ENCODE data around the gene SH2D7.
A peak's percentile ranks its signal among the peaks of the same experiment; 100 is the strongest.

SH2D7 gene

DNA sequence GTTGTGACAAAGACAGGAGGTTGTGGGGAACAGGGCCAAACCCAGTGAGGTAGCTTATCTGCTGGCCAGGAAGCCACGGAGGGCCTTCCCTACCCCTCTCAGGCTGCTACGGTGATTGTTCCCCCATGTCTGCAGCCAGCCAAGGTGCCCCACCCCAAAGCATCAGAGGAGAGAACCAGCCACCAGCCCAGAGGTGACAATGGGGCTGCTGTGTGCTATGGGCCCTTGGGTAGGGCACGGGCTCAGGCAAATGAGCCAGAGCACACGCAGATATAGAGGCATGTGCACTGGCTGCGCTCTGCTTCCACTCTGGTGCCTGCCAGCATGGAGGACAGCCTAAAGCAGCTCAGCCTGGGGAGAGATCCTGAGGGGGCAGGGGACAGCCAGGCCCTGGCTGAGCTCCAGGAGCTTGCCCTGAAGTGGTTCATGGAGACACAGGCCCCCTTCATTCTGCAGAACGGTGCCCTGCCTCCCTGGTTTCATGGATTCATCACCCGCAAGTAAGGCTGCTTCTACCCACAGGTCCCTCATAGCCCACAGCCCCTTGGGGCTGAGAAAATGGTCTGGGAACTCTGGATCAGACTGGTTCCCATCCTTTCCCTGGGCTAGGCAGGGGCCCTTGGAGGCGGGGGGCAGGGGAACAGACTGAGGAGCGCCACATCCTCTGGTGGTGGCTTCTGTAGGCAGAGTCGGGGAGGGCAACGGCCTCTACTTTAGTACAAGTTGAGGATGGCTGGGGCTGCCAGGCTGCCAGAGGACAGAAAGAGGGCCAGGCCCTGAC is at the start of gene SH2D7:
Gene SH2D7 (plus strand): TSS at position 301 of the 781 bp plus-strand sequence. CDS start 24 bp downstream, at position 325.
- no peak for DNase-seq

DNA sequence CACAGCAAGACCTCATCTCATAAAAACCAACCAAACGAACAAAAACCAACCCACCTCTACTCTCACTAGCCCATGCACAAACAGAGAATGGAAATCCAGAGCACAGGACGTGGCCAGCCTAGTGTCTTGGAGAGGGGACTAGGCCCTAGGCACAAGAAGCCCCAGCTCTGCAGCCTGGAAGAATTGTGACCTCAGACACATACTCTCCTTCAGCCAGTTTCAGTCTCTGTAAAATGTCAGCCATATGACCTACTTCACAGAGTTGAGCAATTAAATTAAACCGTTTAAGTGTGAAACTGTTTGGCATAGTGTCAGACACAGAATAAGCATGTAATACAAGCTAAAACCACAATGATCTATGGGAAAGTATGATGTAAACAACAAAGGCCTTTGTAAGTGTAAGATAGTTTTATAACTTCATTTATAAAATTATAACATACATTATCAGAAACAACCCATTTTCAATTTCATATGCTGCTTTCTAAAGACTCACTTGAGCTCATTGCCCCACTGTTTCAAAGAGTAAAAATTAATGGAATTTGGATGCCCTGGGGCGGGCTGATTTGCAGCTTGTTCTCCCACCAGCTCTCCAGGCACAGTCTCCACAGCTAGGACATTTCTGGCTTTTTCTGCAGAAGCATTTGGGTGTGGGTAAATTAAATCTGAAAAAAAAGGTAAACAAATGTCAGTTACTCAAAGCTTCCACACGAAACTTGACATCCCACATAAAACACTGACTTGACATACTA is 47.8 kb upstream of the SH2D7 start:
- DNase-seq = no peak

DNA sequence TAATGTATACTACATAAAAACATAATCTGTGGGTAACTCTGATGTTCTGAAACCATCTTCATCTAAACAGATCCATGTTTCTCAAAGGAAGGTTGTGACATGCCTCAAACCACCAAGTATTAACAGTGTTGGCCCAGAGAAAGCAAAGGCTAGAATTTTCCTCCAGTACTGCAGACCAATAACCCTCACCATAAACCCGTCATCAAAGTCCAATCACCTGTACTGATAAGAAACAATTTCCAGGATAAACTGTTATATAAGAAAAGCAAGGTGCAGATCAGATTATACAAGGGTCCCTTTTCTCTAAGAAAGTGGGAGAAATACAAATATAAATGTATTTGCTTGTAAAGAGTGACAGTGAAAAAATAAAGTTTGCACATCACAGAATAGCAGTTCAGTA is 47.2 kb upstream of the SH2D7 start:
- DNase-seq = no peak

DNA sequence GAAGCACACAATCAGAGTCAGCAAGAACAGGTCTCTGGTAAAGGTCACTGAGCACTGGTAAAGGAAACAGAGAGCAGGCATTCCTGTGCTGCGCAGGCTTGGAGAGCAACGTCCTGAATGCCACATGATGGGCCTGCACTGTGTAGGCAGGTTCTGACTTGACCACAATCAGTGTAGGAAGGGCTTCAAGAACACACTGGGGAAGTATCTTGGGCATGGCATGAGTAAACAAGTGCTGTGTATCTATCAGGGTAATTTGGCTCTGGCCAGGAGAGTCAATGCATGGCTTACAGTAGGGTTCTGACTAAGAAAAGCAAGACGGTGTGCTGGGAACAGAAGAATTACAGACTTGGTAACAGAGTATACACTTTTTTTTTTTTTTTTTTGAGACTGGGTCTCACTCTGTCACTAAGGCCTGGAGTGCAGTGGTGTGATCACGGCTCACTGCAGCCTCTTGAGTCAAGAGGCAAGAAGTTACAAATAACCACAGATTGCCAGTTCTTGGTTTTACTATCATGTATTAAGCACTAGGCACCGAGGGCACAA is 45.5 kb upstream of the SH2D7 start:
- DNase-seq = no peak

DNA sequence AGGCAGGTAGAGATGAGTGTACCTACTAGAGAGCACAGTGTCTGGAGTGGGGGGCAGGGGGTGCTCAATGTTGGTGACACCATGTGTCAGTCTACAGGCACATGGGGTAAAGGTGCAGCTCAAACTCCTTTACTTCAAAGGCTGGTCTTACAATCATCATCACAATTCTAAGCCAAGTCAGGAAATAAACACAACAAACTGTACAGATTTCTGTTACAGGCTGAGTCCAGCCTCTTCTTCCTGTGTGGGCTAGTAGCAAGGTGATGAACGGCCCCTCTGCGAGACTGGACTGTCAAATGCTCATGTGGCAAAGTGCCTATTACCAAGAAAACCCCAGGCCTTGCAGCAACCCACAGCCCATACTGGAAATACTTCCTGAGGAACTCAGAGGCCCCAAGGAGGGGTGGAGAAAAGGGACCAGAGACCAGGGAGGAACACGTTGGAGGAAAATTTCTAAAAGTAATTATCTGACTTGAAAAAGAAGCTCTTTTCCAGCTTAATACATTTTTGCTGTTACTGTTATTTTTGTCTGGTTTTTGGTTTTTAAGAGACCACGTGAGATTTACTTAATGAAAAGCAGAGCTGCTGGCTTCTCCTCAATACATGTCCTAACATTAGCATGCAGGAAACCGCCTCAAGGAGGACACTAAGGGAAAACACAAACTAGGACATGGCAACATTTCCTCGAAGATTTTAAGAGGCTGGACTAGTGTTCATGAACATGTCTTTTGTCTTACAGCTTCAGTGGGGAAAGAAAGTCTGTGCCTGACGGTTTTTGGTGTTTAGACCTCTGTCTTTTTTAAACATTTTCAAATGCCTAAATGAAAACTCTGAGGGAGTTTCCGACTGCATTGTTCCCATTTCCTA is 44.4 kb upstream of the SH2D7 start:
- no peak for DNase-seq

DNA sequence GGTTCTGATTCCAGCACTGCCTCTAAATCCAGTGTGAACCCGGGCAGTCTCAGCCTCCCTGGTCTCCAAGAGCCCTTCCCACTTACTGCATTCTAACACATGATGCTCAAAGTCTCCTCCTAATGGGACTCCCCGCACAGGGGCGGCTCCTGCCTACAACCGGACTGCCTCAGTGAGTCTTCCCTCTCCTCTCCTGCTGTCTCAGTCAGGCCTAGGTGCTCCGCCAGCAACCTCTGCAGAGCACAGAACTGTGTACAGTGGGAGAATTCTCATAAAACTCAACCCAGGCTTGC is 43.8 kb upstream of the SH2D7 start:
- DNase-seq = no peak

DNA sequence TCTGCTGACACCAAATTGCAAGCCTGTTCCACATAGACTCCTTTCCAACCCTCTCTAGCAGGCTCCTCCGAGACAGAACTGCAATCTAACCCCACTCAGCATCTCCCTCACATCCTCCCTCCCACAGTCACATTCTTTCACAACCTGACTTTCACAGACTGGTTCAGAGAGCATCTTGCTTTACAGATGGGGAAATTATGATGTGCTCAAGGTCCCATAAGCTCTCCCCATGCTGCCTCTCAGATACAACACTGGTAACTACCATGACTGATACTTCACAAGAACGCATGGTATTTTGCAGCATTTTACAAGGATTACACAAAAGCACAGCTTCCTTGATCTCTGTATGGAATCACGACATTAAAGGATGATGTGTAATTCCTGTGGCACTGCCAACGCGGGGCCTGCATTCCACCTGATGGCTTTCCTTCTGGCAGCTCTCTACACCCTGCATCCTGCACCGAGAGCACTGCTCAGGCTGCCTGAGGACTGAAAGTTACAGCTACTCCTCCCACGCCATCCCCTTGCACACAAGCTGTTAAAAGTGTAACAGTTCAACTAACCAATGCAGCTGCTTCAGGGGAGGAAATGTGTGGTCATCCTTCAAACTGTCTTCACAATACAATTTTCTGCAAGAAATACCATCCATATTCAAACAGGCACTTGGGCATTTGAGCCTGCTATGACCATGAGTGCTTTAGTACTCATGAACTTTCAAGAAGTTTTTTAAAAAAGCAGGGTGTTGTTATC is 42.5 kb upstream of the SH2D7 start:
- no peak for DNase-seq

DNA sequence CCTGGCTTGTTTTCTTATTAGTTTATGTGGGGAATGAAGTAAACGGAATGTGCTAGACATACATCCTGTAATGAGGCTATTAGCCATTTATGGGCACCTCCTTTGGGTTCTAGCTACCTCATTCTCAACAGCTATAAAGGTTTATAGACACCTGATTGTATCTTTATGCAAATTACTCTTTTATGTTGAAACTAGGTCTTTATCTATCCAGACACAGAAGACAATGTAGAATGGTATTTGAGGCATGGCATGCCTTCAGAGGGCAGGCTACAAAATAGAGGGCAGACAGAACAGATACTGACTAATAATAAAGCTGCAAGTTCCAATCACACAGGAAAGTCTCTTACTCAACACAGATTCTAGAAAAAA is 41.9 kb upstream of the SH2D7 start:
- DNase-seq = no peak

DNA sequence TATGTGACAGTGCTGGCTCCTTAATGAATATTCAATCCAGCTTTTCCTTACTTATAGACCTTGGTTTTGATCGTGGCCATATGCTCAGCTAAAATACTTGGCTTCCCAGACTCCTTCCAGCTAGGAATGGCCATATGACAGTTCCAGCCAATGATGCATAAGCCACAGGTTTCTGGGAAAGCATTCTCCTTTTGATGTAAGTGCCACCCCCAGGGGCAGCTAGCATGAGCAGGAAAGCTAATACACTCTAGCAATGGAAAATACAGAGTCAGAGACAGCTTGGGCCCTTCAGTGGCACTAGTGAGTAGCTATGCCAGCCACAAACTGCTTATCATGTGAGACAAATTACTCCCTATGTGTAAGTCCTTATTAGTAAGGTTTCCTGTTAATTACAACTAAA is 41.5 kb upstream of the SH2D7 start:
- DNase-seq = no peak

DNA sequence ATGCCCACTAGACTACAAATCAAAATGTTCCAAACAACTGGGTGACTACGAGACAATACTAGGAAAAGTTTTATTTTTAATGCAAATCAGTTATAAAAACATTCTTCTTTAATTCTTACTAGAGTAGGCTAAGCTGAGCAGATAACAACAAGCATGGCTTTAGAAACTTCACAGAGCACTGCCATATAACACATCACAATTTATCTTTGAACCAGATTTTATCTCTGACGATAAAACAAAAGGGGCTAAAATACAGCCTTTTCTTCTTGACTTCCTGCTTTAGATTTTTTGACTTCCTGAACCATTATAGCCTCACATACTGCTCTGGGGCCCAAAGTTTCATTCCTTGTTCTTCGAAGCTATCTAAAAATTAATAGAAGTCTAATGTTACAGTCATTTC is 40.8 kb upstream of the SH2D7 start:
- no peak for DNase-seq

DNA sequence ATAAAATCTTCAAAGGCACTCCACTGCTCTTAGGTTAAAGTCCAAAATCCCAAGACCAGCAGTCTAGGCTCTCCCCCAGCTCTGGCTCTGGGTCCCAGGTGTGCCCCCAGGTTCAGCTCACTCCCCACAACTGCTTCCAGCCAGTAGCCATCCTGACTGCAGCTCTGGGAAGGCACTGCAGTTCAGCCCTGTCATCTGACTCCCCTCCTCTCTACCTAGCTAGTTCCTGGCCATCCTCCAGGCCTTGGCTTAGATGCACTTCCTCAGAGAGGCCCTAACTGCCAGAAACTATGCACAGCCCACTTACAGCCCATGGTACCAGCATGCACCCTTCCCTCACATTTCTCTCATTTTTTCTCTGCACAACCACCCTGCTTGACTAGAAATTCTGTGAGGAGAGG is 40.4 kb upstream of the SH2D7 start:
- no peak for DNase-seq

DNA sequence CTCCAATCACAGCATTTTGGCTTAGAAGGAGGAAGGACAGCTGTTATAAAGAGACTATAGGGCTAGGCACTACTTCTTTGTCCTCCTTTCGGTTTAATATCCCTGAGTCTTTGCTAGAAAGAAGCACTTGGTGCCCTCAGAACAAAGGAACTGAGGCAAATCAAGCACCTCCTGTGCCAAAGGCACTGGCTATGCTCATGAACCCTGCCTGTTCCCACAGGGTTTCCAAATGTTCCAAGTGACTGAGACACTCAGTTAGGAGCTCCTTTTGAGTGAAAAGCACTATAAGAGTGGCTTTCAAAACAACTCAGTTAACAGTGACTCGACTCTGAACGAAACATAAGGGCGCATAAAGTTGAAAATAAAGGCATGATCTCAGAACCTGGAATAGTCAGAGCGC is 39.8 kb upstream of the SH2D7 start:
- no peak for DNase-seq

DNA sequence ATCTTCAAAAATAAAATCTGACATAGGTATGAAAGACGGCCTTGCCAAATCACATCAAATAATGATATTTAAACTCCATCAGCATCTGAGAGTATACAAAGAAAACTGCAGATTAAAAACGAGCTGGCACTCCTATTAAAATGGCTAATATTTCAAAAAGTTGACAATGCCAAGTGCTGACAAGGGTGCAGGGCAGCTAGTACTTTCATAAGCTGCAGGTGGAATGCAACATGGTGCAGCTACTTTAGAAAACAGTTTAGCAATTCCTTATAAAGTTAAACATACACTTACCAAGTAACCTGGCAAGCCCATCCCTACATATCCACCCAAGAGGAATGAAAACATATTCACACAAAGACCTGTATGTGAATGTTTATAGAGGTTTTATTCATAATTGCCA is 37.8 kb upstream of the SH2D7 start:
- no peak for DNase-seq

DNA sequence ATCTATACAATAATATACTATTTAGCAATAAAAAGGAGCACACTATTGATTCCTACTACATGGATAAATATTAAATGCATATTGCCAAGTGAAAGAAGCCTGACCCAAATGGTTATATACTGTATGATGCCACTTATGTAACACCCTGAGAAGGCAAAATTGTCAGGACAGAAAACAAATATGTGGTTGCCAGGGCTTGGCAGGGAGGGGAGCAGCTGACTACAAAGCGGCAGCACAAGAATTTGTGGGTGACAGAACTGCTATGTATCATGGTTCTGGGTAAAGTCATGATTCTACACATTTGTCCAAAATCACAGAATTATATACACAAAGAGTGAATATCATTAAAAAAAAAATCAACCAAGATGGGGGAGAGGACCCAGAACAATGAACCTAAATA is 37.4 kb upstream of the SH2D7 start:
- DNase-seq = no peak

DNA sequence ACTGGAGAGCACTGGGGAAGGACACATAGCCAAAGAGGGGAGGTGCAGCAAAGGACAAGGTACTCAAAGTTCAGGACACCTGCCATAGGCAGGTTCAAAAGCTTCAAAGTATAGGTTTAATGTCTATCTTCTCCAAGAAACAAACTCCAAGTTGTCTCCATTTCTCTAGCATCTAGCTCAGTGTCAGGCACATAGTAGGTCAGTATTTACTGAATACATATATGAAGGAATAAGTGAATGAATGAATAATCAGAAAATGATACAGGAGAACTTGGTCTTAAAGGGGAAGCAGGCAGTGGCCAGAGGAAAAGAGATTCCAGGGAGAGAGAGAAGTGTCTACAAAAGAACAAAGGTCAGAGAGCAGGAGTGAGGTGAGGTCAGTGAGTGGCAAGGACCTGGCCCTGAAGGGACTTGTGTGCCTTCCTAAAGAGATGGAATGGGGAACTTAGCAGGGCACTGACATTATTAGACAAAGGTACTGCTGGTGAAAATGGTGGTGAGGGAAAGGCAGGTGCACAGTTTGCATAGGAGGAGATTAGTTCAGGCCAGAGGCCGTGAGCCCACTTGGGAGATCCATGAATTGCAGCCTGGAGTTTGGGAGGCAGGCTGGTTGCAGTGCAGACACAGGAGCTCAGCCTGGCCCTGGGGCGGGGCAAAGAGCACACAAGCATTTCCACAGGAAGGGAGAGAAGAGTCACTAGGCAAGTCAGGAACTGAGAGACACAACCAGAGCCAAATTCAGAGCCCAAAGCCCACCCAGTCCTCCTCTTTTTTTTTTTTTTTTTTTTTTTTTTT is 36.2 kb upstream of the SH2D7 start:
- no peak for DNase-seq

DNA sequence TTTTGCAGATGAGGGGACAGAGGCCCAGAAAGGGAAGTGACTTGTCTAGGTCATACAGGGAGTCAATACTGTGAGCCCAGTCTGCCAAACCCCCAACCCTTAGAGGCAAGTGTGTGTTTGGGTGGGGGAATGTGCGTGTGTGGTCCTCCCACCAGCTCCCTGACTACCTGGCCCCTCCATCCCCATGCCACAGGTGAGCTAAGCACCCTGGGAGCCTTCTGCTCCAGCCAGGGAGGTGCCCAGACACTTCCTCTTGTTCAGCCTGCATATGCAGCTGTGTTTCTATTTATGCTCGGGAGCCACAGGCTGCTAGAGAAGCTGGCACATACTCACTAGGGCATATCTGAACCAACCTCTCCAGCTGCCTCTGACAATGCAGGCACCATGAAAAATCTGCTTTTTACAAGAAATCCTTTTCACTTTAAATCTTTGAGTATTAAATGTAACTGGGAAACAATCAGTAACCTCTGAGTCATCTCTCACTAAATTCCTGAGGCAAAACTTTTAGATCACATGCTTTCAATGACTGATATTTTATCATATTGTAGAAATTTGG is 35.6 kb upstream of the SH2D7 start:
- DNase-seq = no peak

DNA sequence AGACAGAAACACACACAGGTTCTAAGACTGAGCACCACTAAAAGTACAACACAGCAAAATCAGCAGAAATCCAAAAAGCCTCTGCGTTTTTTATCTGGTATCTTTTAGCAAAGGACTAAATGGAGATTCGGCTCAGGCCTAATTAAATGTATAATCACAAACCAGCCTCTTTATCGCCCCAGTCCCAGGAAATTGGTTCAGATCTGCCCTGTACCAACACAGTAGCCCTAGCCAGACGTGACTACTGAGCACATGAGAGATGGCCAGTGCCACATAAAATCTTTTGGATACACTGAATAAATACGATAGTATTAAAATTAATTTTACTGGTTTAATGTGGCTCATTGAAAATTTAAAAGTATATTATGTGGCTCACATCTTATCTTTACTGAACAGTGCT is 34.6 kb upstream of the SH2D7 start:
- DNase-seq = no peak

DNA sequence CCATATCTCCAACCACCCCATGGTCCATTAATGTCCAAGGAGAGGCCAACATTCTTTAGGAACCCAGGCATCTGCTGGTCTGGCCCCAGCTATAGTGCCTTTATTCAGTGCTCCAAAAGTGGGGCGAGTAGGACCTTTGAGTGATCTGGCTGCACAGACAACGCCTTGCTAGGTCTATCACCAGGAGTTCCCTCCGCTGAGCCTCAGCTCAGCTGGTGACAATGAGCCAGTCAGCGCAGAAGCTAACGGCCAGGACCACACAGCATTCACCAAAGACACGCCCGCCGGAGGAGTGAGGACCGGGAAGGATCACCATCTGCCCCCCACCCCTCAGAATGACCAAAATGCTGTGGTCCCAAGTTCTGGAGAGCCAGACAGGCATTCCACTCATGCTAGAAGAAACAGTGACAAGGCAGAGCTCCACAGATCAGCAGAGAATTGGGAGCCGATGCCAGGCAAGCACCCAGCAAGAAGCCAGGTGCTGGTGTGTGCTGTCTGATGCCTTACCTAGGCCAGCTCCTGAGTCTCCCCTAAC is 33.9 kb upstream of the SH2D7 start:
- DNase-seq = no peak

DNA sequence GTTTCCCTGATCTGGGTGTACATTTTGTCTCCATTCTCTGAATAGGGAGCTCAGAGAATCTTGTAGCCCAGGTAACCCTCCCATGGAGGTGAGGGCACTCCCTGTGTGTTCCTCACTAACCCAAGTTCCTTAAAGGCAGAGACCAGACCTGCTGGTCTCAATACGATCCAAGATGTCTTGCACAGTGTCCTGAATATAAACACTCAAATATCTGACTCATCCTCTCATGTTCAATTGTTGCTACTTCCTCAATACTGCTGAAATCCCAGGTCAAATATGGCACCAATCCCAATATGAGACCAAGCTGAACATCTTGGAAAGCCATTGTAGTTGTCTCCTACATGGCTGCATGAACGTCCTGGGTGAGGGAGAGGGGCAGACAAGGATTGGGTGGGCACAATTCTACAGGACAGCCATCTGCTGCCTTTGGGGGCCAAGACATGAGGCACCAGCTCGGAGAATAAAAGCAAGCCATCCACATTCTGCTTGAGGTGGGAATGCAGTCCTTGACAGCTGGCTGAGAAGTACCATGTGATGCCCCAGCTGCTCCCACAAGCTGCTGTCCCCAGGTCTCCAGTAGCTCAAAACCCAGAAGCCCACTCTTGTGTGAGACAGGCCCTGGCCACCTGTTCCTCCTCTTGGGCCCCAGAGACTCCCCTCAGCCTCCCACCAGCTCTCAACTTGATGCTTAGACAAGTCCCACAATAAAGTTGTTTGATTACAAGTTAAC is 33.1 kb upstream of the SH2D7 start:
- DNase-seq = no peak

DNA sequence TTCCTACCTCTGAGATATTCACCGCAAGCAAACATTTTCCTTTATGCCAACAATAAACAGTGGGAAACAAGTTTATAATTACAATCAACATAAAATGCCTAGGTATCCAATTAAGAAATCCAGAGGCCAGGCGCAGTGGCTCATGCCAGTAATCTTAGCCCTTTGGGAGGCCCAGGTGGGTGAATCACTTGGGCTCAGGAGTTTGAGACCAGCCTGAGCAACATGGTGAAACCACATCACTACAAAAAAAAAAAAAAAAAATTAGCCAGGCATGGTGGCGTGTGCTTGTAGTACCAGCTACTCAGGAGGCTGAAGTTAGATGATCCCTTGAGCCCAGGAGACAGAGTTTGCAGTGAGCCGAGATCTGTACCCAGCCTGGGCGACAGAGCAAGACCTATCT is 32.1 kb upstream of the SH2D7 start:
- DNase-seq = no peak

DNA sequence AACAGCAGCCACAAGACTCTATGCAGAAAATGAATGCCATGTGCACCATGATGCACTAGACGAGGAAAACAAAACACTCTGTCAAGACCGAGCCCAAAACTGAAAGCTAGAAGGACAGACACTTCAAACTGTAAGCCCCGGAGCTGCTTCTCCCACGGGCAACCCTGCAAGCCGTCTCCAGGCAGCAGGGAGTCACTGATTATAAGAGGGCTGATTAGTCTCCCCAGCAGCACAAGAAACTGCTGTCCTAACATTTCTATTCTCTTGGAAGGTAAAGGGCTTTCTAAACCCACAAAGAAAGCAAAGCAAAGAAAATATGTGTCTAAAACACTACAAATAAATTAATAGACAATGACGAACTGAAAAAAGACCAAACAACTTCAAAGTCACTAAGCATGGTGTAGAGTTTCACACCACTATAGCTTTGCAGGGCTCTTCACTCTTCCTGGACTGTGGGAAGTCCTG is 30.4 kb upstream of the SH2D7 start:
- DNase-seq = peak; percentile 68

Data from NCI-H510A treated with DMSO at 0.1 percent for 48 hours (cell line).